Astrocyte (in vitro differentiated cells and primary cell): Measurements from ENCODE around the gene PREX1. TPM values are rescaled to one million over a fixed set of nuclear protein-coding genes. Genes with fewer than 3 reads are reported as not detected.

Experiments used
- DNase-seq: peaks from one replicate; pipeline ENCODE4 v3.0.0-alpha.2; 2010; ENCODE audit warnings: low read depth
- FAIRE-seq: peaks from 2 replicates; lab custom pipeline; 2011; peaks lifted over from hg19 to GRCh38; lab: Jason Lieb, UNC
- H2AFZ ChIP-seq: 2 replicates; pipeline ENCODE4 v1.6.0; 2012; ENCODE audit warnings: low read depth, low read length, inconsistent platforms
- H3K27ac ChIP-seq: 2 replicates; pipeline ENCODE4 v1.5.1; 2011; ENCODE audit warnings: low read depth, low read length, inconsistent platforms
- H3K27me3 ChIP-seq: 2 replicates; pipeline ENCODE4 v1.6.0; 2011; ENCODE audit warnings: low read length, inconsistent platforms; ENCODE audit not compliant: insufficient read depth
- H3K36me3 ChIP-seq: 2 replicates; pipeline ENCODE4 v1.5.1; 2011; ENCODE audit warnings: low read length, inconsistent platforms; ENCODE audit not compliant: insufficient read depth
- H3K4me1 ChIP-seq: 2 replicates; pipeline ENCODE4 v1.5.1; 2011; ENCODE audit warnings: low read length, inconsistent platforms; ENCODE audit not compliant: insufficient read depth
- H3K4me2 ChIP-seq: 2 replicates; pipeline ENCODE4 v1.6.0; 2012; ENCODE audit warnings: low read length, inconsistent platforms
- H3K4me3 ChIP-seq: 2 replicates; pipeline ENCODE4 v1.5.1; 2011; ENCODE audit warnings: low read depth, mild to moderate bottlenecking, low read length, inconsistent platforms; ENCODE audit not compliant: insufficient read depth
- H3K79me2 ChIP-seq: 2 replicates; pipeline ENCODE4 v1.6.0; 2012; ENCODE audit warnings: mild to moderate bottlenecking, low read length, inconsistent platforms; ENCODE audit not compliant: insufficient read depth
- H3K9ac ChIP-seq: 2 replicates; pipeline ENCODE4 v1.6.0; 2012; ENCODE audit warnings: mild to moderate bottlenecking, low read length, inconsistent platforms
- H3K9me3 ChIP-seq: 2 replicates; pipeline ENCODE4 v1.5.1; 2012; ENCODE audit warnings: low read depth, mild to moderate bottlenecking, low read length, inconsistent platforms; ENCODE audit not compliant: insufficient read depth
- H4K20me1 ChIP-seq: 2 replicates; pipeline ENCODE4 v1.6.0; 2012; ENCODE audit warnings: low read length, inconsistent platforms; ENCODE audit not compliant: insufficient read depth
- H3K27ac Mint-ChIP-seq: one replicate; pipeline ENCODE4 v1.8.0; 2021; ENCODE audit warnings: mild to moderate bottlenecking, mixed read lengths; ENCODE audit not compliant: unreplicated experiment
- H3K27me3 Mint-ChIP-seq: one replicate; pipeline ENCODE4 v1.8.0; 2021; ENCODE audit warnings: low read depth, mixed read lengths; ENCODE audit not compliant: unreplicated experiment
- H3K36me3 Mint-ChIP-seq: one replicate; pipeline ENCODE4 v1.8.0; 2021; ENCODE audit warnings: low read depth, mixed read lengths; ENCODE audit not compliant: unreplicated experiment
- H3K4me1 Mint-ChIP-seq: one replicate; pipeline ENCODE4 v1.8.0; 2021; ENCODE audit warnings: low read depth, mixed read lengths; ENCODE audit not compliant: unreplicated experiment
- H3K4me3 Mint-ChIP-seq: one replicate; pipeline ENCODE4 v1.8.0; 2021; ENCODE audit warnings: mild to moderate bottlenecking, moderate library complexity, mixed read lengths; ENCODE audit not compliant: unreplicated experiment
- H3K9me3 Mint-ChIP-seq: one replicate; pipeline ENCODE4 v1.8.0; 2021; ENCODE audit warnings: mild to moderate bottlenecking, mixed read lengths; ENCODE audit not compliant: unreplicated experiment
- EZH2 ChIP-seq: IDR thresholded peaks from 2 replicates; pipeline ENCODE4 v1.6.1; 2012; ENCODE audit warnings: mild to moderate bottlenecking, low read length, inconsistent platforms; ENCODE audit not compliant: insufficient read depth
- total RNA-seq: library from RNA; stranded (reverse); gene quantifications from 2 replicates; pipeline ENCODE4 v1.2.1, GENCODE V29; 2021
- TF ChIP-seq, protein P1 (sequence below): IDR thresholded peaks from 2 replicates; pipeline ENCODE4 v1.5.1; 2011; ENCODE audit warnings: low read depth, mild to moderate bottlenecking, inconsistent platforms, low read length, moderate library complexity; ENCODE audit not compliant: insufficient read depth

The PREX1 gene
- total RNA-seq, 1 donor from 2014 or later: 3.5 TPM

DNA sequence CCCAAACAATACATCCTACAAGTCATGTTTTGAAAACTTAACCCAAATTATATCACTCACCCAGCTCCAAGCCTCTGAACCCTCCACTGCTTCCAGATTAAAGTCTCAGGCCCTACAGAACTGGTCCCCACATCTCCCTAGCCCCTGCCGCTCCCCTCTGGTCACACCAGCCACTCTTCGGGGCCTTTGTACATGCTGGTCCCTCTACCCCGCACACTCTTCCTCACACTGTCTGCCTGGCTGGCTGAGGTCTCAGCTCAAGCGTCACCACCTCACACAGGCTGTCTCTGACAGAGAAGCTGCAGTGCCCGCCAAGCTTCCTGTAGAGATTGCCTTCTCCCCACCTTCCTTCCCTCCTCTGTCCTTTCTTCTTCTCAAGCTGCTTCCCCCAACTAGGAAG is 192.4 kb downstream of the PREX1 start:
- no peak for DNase-seq
- no peaks in the 10 kb centered on the region for H3K9me3 ChIP-seq

DNA sequence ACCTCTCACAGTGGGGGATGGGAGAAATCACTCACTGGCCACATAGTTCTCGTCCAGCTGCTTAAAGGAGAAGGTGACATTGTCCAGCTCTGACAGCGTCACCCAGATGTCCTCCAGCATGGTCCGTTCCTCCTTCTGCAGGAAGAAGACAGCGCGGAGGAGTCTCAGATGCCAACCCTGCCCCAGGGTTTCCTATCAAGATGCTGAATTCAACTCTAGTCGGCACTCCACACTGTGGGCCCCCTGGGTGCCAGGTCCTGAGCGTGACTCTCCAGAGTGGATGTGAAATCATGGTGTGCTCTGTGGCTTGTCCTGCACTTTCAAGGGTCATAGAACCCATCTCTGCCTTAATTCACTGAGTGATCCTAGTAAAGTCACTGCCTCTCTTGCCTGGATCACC is 193.2 kb downstream of the PREX1 start:
- Mint-ChIP-seq H3K4me1 (peaks cover 3% of the 10 kb centered on the region), H3K9me3 (no peaks in the 10 kb centered on the region)

More for the DNA sequence above, 192.4 kb downstream of the PREX1 start:
- peaks cover 3% of the 10 kb centered on the region for H3K4me1 Mint-ChIP-seq
- H3K36me3 Mint-ChIP-seq: no peaks in the 10 kb centered on the region
- peaks cover 10% of the 10 kb centered on the region for H3K4me1 ChIP-seq
- no peaks in the 10 kb centered on the region for H3K36me3 ChIP-seq
- H3K79me2 ChIP-seq: no peaks in the 10 kb centered on the region
- H3K27ac ChIP-seq: no peak overlapping the region
- no peak overlapping the region for H3K9ac ChIP-seq
- no peak overlapping the region for H2AFZ ChIP-seq
- TF ChIP-seq, protein P1, sequence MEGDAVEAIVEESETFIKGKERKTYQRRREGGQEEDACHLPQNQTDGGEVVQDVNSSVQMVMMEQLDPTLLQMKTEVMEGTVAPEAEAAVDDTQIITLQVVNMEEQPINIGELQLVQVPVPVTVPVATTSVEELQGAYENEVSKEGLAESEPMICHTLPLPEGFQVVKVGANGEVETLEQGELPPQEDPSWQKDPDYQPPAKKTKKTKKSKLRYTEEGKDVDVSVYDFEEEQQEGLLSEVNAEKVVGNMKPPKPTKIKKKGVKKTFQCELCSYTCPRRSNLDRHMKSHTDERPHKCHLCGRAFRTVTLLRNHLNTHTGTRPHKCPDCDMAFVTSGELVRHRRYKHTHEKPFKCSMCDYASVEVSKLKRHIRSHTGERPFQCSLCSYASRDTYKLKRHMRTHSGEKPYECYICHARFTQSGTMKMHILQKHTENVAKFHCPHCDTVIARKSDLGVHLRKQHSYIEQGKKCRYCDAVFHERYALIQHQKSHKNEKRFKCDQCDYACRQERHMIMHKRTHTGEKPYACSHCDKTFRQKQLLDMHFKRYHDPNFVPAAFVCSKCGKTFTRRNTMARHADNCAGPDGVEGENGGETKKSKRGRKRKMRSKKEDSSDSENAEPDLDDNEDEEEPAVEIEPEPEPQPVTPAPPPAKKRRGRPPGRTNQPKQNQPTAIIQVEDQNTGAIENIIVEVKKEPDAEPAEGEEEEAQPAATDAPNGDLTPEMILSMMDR: no peak
- no peak for TF ChIP-seq EZH2
- no peak for FAIRE-seq
- no peaks in the 10 kb centered on the region for H3K27me3 ChIP-seq
- H3K27ac Mint-ChIP-seq: no peak overlapping the region
- H3K4me2 ChIP-seq: no peak overlapping the region
- no peak overlapping the region for H3K4me3 Mint-ChIP-seq
- peaks cover 5% of the 10 kb centered on the region for H4K20me1 ChIP-seq
- H3K27me3 Mint-ChIP-seq: peaks cover 2% of the 10 kb centered on the region
- H3K4me3 ChIP-seq: no peak overlapping the region
- H3K9me3 Mint-ChIP-seq: no peaks in the 10 kb centered on the region

DNA sequence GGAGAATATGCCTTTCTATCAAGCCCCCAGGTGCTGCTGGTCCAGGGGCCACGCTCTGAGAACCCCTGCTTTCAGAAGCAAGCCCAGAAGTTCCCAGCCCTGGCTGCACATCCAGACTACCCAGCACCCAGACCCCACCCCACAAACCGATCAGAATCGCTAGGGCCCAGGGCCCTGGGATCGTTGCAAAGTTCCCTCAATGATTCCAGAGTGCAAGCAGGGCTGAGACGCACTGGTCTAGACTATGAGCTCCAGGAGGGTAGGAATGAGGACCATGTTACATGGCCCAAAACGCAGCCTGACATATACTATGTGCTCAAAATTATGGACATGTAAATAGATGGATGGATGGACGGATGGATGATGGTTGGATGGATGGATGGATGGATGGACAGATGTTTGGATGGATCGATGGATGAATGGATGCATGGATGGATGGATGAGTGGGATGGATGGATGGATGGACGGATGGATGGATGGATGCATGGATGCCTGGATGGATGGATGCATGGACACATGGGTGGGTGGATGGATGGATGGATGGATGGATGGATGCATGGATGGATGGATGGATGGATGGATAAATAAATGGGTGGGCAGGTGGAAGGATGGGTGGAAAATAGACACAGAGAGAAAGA is 194.1 kb downstream of the PREX1 start:
- H3K27me3 ChIP-seq: no peaks in the 10 kb centered on the region
- no peaks in the 10 kb centered on the region for H3K36me3 Mint-ChIP-seq

More for the DNA sequence above, 193.2 kb downstream of the PREX1 start:
- H3K9me3 ChIP-seq: no peaks in the 10 kb centered on the region
- FAIRE-seq: no peak
- H3K4me2 ChIP-seq: no peak overlapping the region
- no peaks in the 10 kb centered on the region for H3K27me3 ChIP-seq
- Mint-ChIP-seq H3K4me3 (no peak overlapping the region), H3K27me3 (peaks cover 2% of the 10 kb centered on the region), H3K27ac (no peak overlapping the region), H3K36me3 (no peaks in the 10 kb centered on the region)
- no peak overlapping the region for H3K27ac ChIP-seq
- peaks cover 13% of the 10 kb centered on the region for H3K4me1 ChIP-seq
- no peak for DNase-seq
- no peak overlapping the region for H3K4me3 ChIP-seq
- no peak overlapping the region for H2AFZ ChIP-seq
- H4K20me1 ChIP-seq: peaks cover 5% of the 10 kb centered on the region
- H3K79me2 ChIP-seq: no peaks in the 10 kb centered on the region
- no peak for TF ChIP-seq EZH2
- no peaks in the 10 kb centered on the region for H3K36me3 ChIP-seq
- H3K9ac ChIP-seq: no peak overlapping the region

More for the DNA sequence above, 194.1 kb downstream of the PREX1 start:
- no peaks in the 10 kb centered on the region for H3K79me2 ChIP-seq
- peaks cover 13% of the 10 kb centered on the region for H3K4me1 ChIP-seq
- Mint-ChIP-seq H3K4me3 (no peak overlapping the region), H3K9me3 (no peaks in the 10 kb centered on the region), H3K27me3 (peaks cover 2% of the 10 kb centered on the region), H3K27ac (no peak overlapping the region), H3K4me1 (peaks cover 3% of the 10 kb centered on the region)
- no peaks in the 10 kb centered on the region for H3K9me3 ChIP-seq
- peaks cover 5% of the 10 kb centered on the region for H4K20me1 ChIP-seq
- H2AFZ ChIP-seq: no peak overlapping the region
- TF ChIP-seq, protein P1: no peak
- DNase-seq: no peak
- no peaks in the 10 kb centered on the region for H3K36me3 ChIP-seq
- H3K27ac ChIP-seq: no peak overlapping the region
- H3K9ac ChIP-seq: no peak overlapping the region
- no peak overlapping the region for H3K4me3 ChIP-seq
- H3K4me2 ChIP-seq: no peak overlapping the region
- no peak for FAIRE-seq
